ENCODE data around the gene FBN1.

Gene FBN1

GRCh38 chr15:48554112-48554511 lies 91.4 kb downstream of the FBN1 start (continued):
- TF ChIP-seq TSHZ2 (CRISPR knock-in tag; IDR thresholded peaks at IDR 0.05) (no peak), ZFP3 (CRISPR knock-in tag; IDR thresholded peaks at IDR 0.05) (no peak)

- no peak for TF ChIP-seq ZC3H10 (CRISPR knock-in tag; IDR thresholded peaks at IDR 0.05)
- no peak for TF ChIP-seq CREB5 (CRISPR knock-in tag; IDR thresholded peaks at IDR 0.05; ENCODE audit: low read depth)
- no peak for TF ChIP-seq OSR1 (CRISPR knock-in tag; IDR thresholded peaks at IDR 0.05)
- no peak for TF ChIP-seq CSRNP3 (CRISPR knock-in tag; IDR thresholded peaks at IDR 0.05)
- TF ChIP-seq TSHZ2 (CRISPR knock-in tag; IDR thresholded peaks at IDR 0.05): no peak
- TF ChIP-seq CSDC2 (CRISPR knock-in tag; IDR thresholded peaks at IDR 0.05): no peak
- no peak for TF ChIP-seq ESRRG (CRISPR knock-in tag; IDR thresholded peaks at IDR 0.05)
- TF ChIP-seq TCF4 (CRISPR knock-in tag; IDR thresholded peaks at IDR 0.05; ENCODE audit: borderline replicate concordance): no peak
- TF ChIP-seq ARNTL (CRISPR knock-in tag; IDR thresholded peaks at IDR 0.05; ENCODE audit: borderline replicate concordance, low read depth): no peak
- TF ChIP-seq ISL1 (CRISPR knock-in tag; IDR thresholded peaks at IDR 0.05): no peak
- TF ChIP-seq ZFP30 (CRISPR knock-in tag; IDR thresholded peaks at IDR 0.05): no peak
- no peak for TF ChIP-seq GLIS3 (CRISPR knock-in tag; IDR thresholded peaks at IDR 0.05)
- no peak for TF ChIP-seq ZFP3 (CRISPR knock-in tag; IDR thresholded peaks at IDR 0.05)
- TF ChIP-seq BACH2 (CRISPR knock-in tag; IDR thresholded peaks at IDR 0.05; ENCODE audit: borderline replicate concordance): no peak
- no peak for TF ChIP-seq ZNF8 (CRISPR knock-in tag; IDR thresholded peaks at IDR 0.05)
- no peak for TF ChIP-seq TOX (CRISPR knock-in tag; IDR thresholded peaks at IDR 0.05; ENCODE audit: borderline replicate concordance)
- peak; percentile 43 for ATAC-seq
These were observed 92.0 kb downstream of the FBN1 start for GRCh38 chr15:48553559-48553958.

GRCh38 chr15:48550822-48551525 lies 94.5 kb downstream of the FBN1 start:
- TF ChIP-seq ZNF70 (CRISPR knock-in tag; IDR thresholded peaks at IDR 0.05): no peak
- ATAC-seq: no peak

- no peak for ATAC-seq
- TF ChIP-seq CSDC2 (CRISPR knock-in tag; IDR thresholded peaks at IDR 0.05) (no peak), ARNTL (CRISPR knock-in tag; IDR thresholded peaks at IDR 0.05; ENCODE audit: borderline replicate concordance, low read depth) (no peak), GLIS3 (CRISPR knock-in tag; IDR thresholded peaks at IDR 0.05) (no peak), ZNF565 (CRISPR knock-in tag; conservative IDR thresholded peaks at IDR 0.05; ENCODE audit: low read depth) (no peak), OSR1 (CRISPR knock-in tag; IDR thresholded peaks at IDR 0.05) (no peak), POU6F1 (CRISPR knock-in tag; IDR thresholded peaks at IDR 0.05; ENCODE audit: borderline replicate concordance, low read depth) (no peak), SNAI2 (CRISPR knock-in tag; IDR thresholded peaks at IDR 0.05) (no peak), ZFP30 (CRISPR knock-in tag; IDR thresholded peaks at IDR 0.05) (no peak), CREB5 (CRISPR knock-in tag; IDR thresholded peaks at IDR 0.05; ENCODE audit: low read depth) (no peak), ZNF70 (CRISPR knock-in tag; IDR thresholded peaks at IDR 0.05) (no peak), CSRNP3 (CRISPR knock-in tag; IDR thresholded peaks at IDR 0.05) (no peak), TOX (CRISPR knock-in tag; IDR thresholded peaks at IDR 0.05; ENCODE audit: borderline replicate concordance) (no peak)
These were observed 97.1 kb downstream of the FBN1 start for GRCh38 chr15:48548455-48548854.
